HEK293 (cell line): ENCODE data around the gene IL5.

Experiments
- CTCF ChIA-PET: fragments of 350-600 bp; formaldehyde crosslinking; extraction: SDS; loops from one replicate; lab custom pipeline; 2021; ENCODE audit warnings: antibody characterized with exemption; lab: Yijun Ruan, JAX
- POLR2A ChIA-PET: fragments of 300-600 bp; formaldehyde crosslinking; extraction: SDS; loops from one replicate; lab custom pipeline; 2020; ENCODE audit warnings: antibody characterized with exemption, inconsistent platforms; lab: Yijun Ruan, JAX
- H3K27ac ChIP-seq: fragments of 200-500 bp; sonication (Bioruptor generic); 2 replicates; pipeline ENCODE4 v1.5.1; 2014; ENCODE audit warnings: low read depth, low read length, control low read depth, inconsistent platforms; ENCODE audit errors: extremely low read depth
- H3K36me3 ChIP-seq, 2 experiments: fragments of 200-500 bp in 1 of 2; sonication (Bioruptor generic) in 1 of 2; 1 replicate in 1 of 2; 2 replicates in 1 of 2; pipeline ENCODE4 v1.5.1; 2014 to 2017; ENCODE audit warnings: inconsistent platforms in 2 of 2, low read length in 2 of 2; ENCODE audit not compliant: control insufficient read depth in 2 of 2, insufficient read depth in 1 of 2
- H3K4me1 ChIP-seq: fragments of 200-500 bp; sonication (Bioruptor generic); 2 replicates; pipeline ENCODE4 v1.5.1; 2014; ENCODE audit warnings: mild to moderate bottlenecking, low read length, inconsistent platforms; ENCODE audit not compliant: control insufficient read depth, insufficient read depth
- H3K4me3 ChIP-seq: 2 replicates; pipeline ENCODE4 v1.5.1; 2011; ENCODE audit warnings: low read depth, mild to moderate bottlenecking, control low read depth, low read length, moderate library complexity
- H3K9me3 ChIP-seq: fragments of 200-500 bp; sonication (Bioruptor generic); 2 replicates; pipeline ENCODE4 v1.5.1; 2014; ENCODE audit warnings: low read depth, low read length, inconsistent platforms; ENCODE audit not compliant: control insufficient read depth, insufficient read depth
- ELK4 ChIP-seq: IDR thresholded peaks from 2 replicates; pipeline ENCODE4 v1.6.1; 2011; ENCODE audit warnings: mild to moderate bottlenecking, low read depth, low read length, borderline replicate concordance
- GLI2 ChIP-seq: fragments of 450-650 bp; formaldehyde crosslinking; IDR thresholded peaks from 2 replicates; pipeline ENCODE4; 2017; ENCODE audit warnings: missing biosample characterization, missing genetic modification characterization, low read depth, borderline replicate concordance
- GLIS1 ChIP-seq: fragments of 450-650 bp; formaldehyde crosslinking; IDR thresholded peaks from 2 replicates; pipeline ENCODE4 v1.5.1; 2016; ENCODE audit warnings: missing biosample characterization, missing genetic modification characterization
- PATZ1 ChIP-seq: fragments of 450-650 bp; formaldehyde crosslinking; IDR thresholded peaks from 2 replicates; pipeline ENCODE4 v1.5.1; 2016; ENCODE audit warnings: missing biosample characterization, missing genetic modification characterization
- RBAK ChIP-seq: fragments of 450-650 bp; formaldehyde crosslinking; IDR thresholded peaks from 2 replicates; pipeline ENCODE4 v1.5.1; 2016; ENCODE audit warnings: missing biosample characterization, missing genetic modification characterization
- SETDB1 ChIP-seq: IDR thresholded peaks from one replicate; pipeline ENCODE4 v1.6.1; 2017; ENCODE audit warnings: mild to moderate bottlenecking, low read length, moderate library complexity, mixed read lengths; ENCODE audit not compliant: insufficient read length
- SP2 ChIP-seq: fragments of 450-650 bp; formaldehyde crosslinking; IDR thresholded peaks from 2 replicates; pipeline ENCODE4 v1.5.1; 2016; ENCODE audit warnings: missing biosample characterization, missing genetic modification characterization
- SP3 ChIP-seq: fragments of 450-650 bp; formaldehyde crosslinking; IDR thresholded peaks from 2 replicates; pipeline ENCODE4 v1.5.1; 2016; ENCODE audit warnings: missing biosample characterization, missing genetic modification characterization
- WT1 ChIP-seq: fragments of 450-650 bp; formaldehyde crosslinking; IDR thresholded peaks from 2 replicates; pipeline ENCODE4 v1.5.1; 2016; ENCODE audit warnings: missing biosample characterization, missing genetic modification characterization
- ZBTB48 ChIP-seq: fragments of 450-650 bp; formaldehyde crosslinking; IDR thresholded peaks from 2 replicates; pipeline ENCODE4 v1.5.1; 2016; ENCODE audit warnings: missing biosample characterization, missing genetic modification characterization
- ZBTB6 ChIP-seq: fragments of 450-650 bp; formaldehyde crosslinking; IDR thresholded peaks from 2 replicates; pipeline ENCODE4 v1.5.1; 2017; ENCODE audit warnings: missing biosample characterization, missing genetic modification characterization
- ZBTB7A ChIP-seq: fragments of 450-650 bp; formaldehyde crosslinking; IDR thresholded peaks from 2 replicates; pipeline ENCODE4 v1.5.1; 2016; ENCODE audit warnings: low read depth, missing biosample characterization, missing genetic modification characterization
- ZBTB8A ChIP-seq: fragments of 450-650 bp; formaldehyde crosslinking; IDR thresholded peaks from 2 replicates; pipeline ENCODE4 v1.5.1; 2016; ENCODE audit warnings: missing biosample characterization, missing genetic modification characterization
- ZFP3 ChIP-seq: fragments of 450-650 bp; formaldehyde crosslinking; IDR thresholded peaks from 2 replicates; pipeline ENCODE4 v1.5.1; 2016; ENCODE audit warnings: low read depth, missing biosample characterization, missing genetic modification characterization
- ZNF138 ChIP-seq: fragments of 450-650 bp; formaldehyde crosslinking; IDR thresholded peaks from 2 replicates; pipeline ENCODE4 v1.5.1; 2016; ENCODE audit warnings: missing biosample characterization, missing genetic modification characterization, borderline replicate concordance
- ZNF184 ChIP-seq: fragments of 450-650 bp; IDR thresholded peaks from 2 replicates; pipeline ENCODE4 v1.5.1; 2018; ENCODE audit warnings: missing biosample characterization, mild to moderate bottlenecking, missing genetic modification characterization
- ZNF24 ChIP-seq: fragments of 450-650 bp; formaldehyde crosslinking; IDR thresholded peaks from 2 replicates; pipeline ENCODE4 v1.5.1; 2016; ENCODE audit warnings: missing biosample characterization, missing genetic modification characterization
- ZNF274 ChIP-seq, 2 experiments: fragments of 200-500 bp in 1 of 2; fragments of 450-650 bp in 1 of 2; sonication (Bioruptor generic) in 1 of 2; formaldehyde crosslinking in 1 of 2; IDR thresholded peaks; 2 replicates each; pipeline versions ENCODE4 v1.5.1 to v1.6.1; 2014 to 2016; ENCODE audit warnings: borderline replicate concordance in 1 of 2, inconsistent platforms in 1 of 2, low read length in 1 of 2, missing biosample characterization in 1 of 2, missing genetic modification characterization in 1 of 2
- ZNF280D ChIP-seq: fragments of 450-650 bp; formaldehyde crosslinking; IDR thresholded peaks from 2 replicates; pipeline ENCODE4 v1.5.1; 2016; ENCODE audit warnings: missing biosample characterization, missing genetic modification characterization
- ZNF292 ChIP-seq: fragments of 450-650 bp; formaldehyde crosslinking; IDR thresholded peaks from 2 replicates; pipeline ENCODE4 v1.5.1; 2016; ENCODE audit warnings: low read depth, missing biosample characterization, missing genetic modification characterization, borderline replicate concordance
- ZNF366 ChIP-seq: fragments of 450-650 bp; formaldehyde crosslinking; conservative IDR thresholded peaks from 2 replicates; pipeline ENCODE4 v1.5.1; 2016; ENCODE audit warnings: missing biosample characterization, missing genetic modification characterization
- ZNF37A ChIP-seq: fragments of 450-650 bp; IDR thresholded peaks from 2 replicates; pipeline ENCODE4 v1.5.1; 2018; ENCODE audit warnings: missing biosample characterization, missing genetic modification characterization
- ZNF404 ChIP-seq: fragments of 450-650 bp; formaldehyde crosslinking; IDR thresholded peaks from 2 replicates; pipeline ENCODE4 v1.5.1; 2017; ENCODE audit warnings: missing biosample characterization, missing genetic modification characterization
- ZNF521 ChIP-seq: fragments of 450-650 bp; formaldehyde crosslinking; IDR thresholded peaks from 2 replicates; pipeline ENCODE4 v1.5.1; 2017; ENCODE audit warnings: missing biosample characterization, mild to moderate bottlenecking, missing genetic modification characterization
- ZNF558 ChIP-seq: fragments of 450-650 bp; formaldehyde crosslinking; IDR thresholded peaks from 2 replicates; pipeline ENCODE4 v1.5.1; 2016; ENCODE audit warnings: missing biosample characterization, missing genetic modification characterization
- ZNF580 ChIP-seq: fragments of 450-650 bp; formaldehyde crosslinking; IDR thresholded peaks from 2 replicates; pipeline ENCODE4 v1.5.1; 2016; ENCODE audit warnings: missing biosample characterization, missing genetic modification characterization
- ZNF768 ChIP-seq: fragments of 450-650 bp; formaldehyde crosslinking; IDR thresholded peaks from 2 replicates; pipeline ENCODE4 v1.5.1; 2018; ENCODE audit warnings: missing biosample characterization, mild to moderate bottlenecking, missing genetic modification characterization
- ZNF785 ChIP-seq: fragments of 450-650 bp; formaldehyde crosslinking; IDR thresholded peaks from 2 replicates; pipeline ENCODE4 v1.5.1; 2016; ENCODE audit warnings: missing biosample characterization, missing genetic modification characterization

The IL5 gene

GRCh38 chr5:132496631-132497487, 46.5 kb downstream of the IL5 start (continued):
- TF ChIP-seq ZFP3 (tag by site-specific recombination): no peak
- peak; percentile 66 for TF ChIP-seq GLIS1 (tag by site-specific recombination)
- no peak for TF ChIP-seq ZNF37A (tag by site-specific recombination)
- TF ChIP-seq ELK4: no peak
- no peak; the same call in 1 of the 2 replicates for TF ChIP-seq ZNF366 (tag by site-specific recombination)
- TF ChIP-seq ZBTB6: no peak
- TF ChIP-seq RBAK (tag by site-specific recombination): no peak
- peak; percentile 90 for TF ChIP-seq ZBTB48 (tag by site-specific recombination)
- no peak for TF ChIP-seq ZNF785 (tag by site-specific recombination)
- no peak for TF ChIP-seq ZNF184
- TF ChIP-seq ZNF404: no peak
- TF ChIP-seq ZNF292 (tag by site-specific recombination): no peak
- no peak for TF ChIP-seq ZNF274 (IDR thresholded peaks at IDR 0.05; ENCODE audit: low read length)
- no peak for TF ChIP-seq ZNF274 (tag by site-specific recombination; IDR thresholded peaks at IDR 0.05; ENCODE audit: borderline replicate concordance)
- TF ChIP-seq ZNF521 (tag by site-specific recombination): no peak
- no peak for TF ChIP-seq SETDB1
- TF ChIP-seq ZNF24 (tag by site-specific recombination): peak; percentile 65
- TF ChIP-seq GLI2 (tag by site-specific recombination): no peak

GRCh38 chr5:132496191-132496630, 47.1 kb downstream of the IL5 start:
- Histone ChIP-seq H3K27ac (peak overlapping the region; percentile 45; the same call in 1 of the 2 replicates), H3K36me3 (no peaks in the 10 kb centered on the region), H3K4me1 (peaks cover 5% of the 10 kb centered on the region), H3K9me3 (no peaks in the 10 kb centered on the region), H3K4me3 (peak overlapping the region; percentile 54)
- ChIA-PET CTCF (interaction anchor here (0.8 to 7.7 kb wide), 9 partner anchors 10 to 258 kb away, joined by 3 to 140 read pairs (median 4); no protein-coding TSS in a partner anchor), POLR2A (interaction anchor here (0.6 to 2.7 kb wide), 18 partner anchors 9 to 277 kb away, joined by 3 to 20 read pairs (median 4); partner anchors contain the start of genes KIF3A, RAD50, SLC22A4 and SLC22A5)
- TF ChIP-seq ZNF580 (tag by site-specific recombination) (peak; percentile 83; the same call in 1 of the 2 replicates), ZNF768 (tag by site-specific recombination) (peak; percentile 99), WT1 (tag by site-specific recombination) (peak; percentile 37; the same call in 1 of the 2 replicates), PATZ1 (peak; percentile 25; the same call in 1 of the 2 replicates), ZBTB8A (tag by site-specific recombination) (0 out of 2 replicates have a peak, but pooled peaks have one; percentile 4), GLIS1 (tag by site-specific recombination) (peak; percentile 8), SP3 (tag by site-specific recombination) (peak; percentile 53; the same call in 1 of the 2 replicates), SP2 (tag by site-specific recombination) (peak; percentile 73), ZNF138 (tag by site-specific recombination) (no peak), ZBTB7A (no peak), ZNF280D (tag by site-specific recombination) (0 out of 2 replicates have a peak, but pooled peaks have one; percentile 31), ZNF558 (tag by site-specific recombination) (no peak)
